Peyer's patch (tissue), 4 donors: Measurements from ENCODE around the gene ST3GAL4.

Experiments used
- CTCF ChIP-seq, 6 experiments: fragments of 450-650 bp in 4 of 6; fragments of 200-600 bp in 2 of 6; sonication (generic) in 1 of 6; IDR thresholded peaks; one replicate each; pipeline ENCODE4 v1.5.1; 2017 to 2019; ENCODE audit warnings: antibody characterized with exemption in 6 of 6, mild to moderate bottlenecking in 3 of 6, moderate library complexity in 1 of 6
- POLR2A ChIP-seq, 2 donors: fragments of 450-650 bp; IDR thresholded peaks; one replicate each; pipeline ENCODE4 v1.5.1; 2017; ENCODE audit warnings: antibody characterized with exemption in 2 of 2, mild to moderate bottlenecking in 2 of 2, moderate library complexity in 2 of 2

DNA sequence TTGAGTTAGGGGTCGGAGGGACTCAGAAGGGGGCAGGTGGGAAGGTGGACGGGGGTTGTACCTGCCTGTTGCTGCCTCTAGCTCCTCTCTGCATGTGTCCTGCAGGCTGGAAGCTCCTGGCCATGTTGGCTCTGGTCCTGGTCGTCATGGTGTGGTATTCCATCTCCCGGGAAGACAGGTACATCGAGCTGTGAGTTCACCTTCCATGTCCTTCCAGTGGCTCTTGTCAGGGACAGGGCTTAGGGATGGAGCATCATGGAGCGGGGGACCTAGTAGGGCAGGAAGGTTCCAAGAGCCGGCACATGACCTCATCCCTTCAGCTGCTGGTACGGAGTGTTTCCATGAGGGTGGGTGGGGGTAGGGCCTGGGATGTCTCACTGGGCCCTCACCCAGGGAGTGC lies 50.9 kb downstream of the ST3GAL4 start:
- TF ChIP-seq POLR2A (IDR thresholded peaks at IDR 0.05) (no peak), CTCF (IDR thresholded peaks at IDR 0.05) (no peak)
